Measurements from ENCODE around the gene PADI2.
A peak's percentile ranks its signal among the peaks of the same experiment; 100 is the strongest.

PADI2 gene

GRCh38 chr1:17055801-17056200, 63.5 kb downstream of the PADI2 start:
- DNase-seq (ENCODE audit: low read depth in 2 of 2): no peak

- peak; percentile 98 to 100 for DNase-seq (ENCODE audit: low read depth in 2 of 2)
Observed at GRCh38 chr1:17053685-17054410, 65.4 kb downstream of the PADI2 start, which contains the start of gene SDHB. TSS of gene SDHB (minus strand) at chr1:17054032. CDS start at chr1:17054019, 13 bp downstream.

- DNase-seq (ENCODE audit: low read depth in 2 of 2): no peak
Observed at GRCh38 chr1:17053086-17053684, 66.1 kb downstream of the PADI2 start.

GRCh38 chr1:17052641-17053040, 66.6 kb downstream of the PADI2 start:
- DNase-seq (ENCODE audit: low read depth in 2 of 2): no peak

GRCh38 chr1:17052038-17052437, 67.2 kb downstream of the PADI2 start:
- no peak for DNase-seq (ENCODE audit: low read depth in 2 of 2)

GRCh38 chr1:17047924-17048323, 71.3 kb downstream of the PADI2 start:
- no peak for DNase-seq (ENCODE audit: low read depth in 2 of 2)

- no peak for DNase-seq (ENCODE audit: low read depth in 2 of 2)
Observed at GRCh38 chr1:17046334-17046657, 73.0 kb downstream of the PADI2 start.

GRCh38 chr1:17045634-17046333, 73.5 kb downstream of the PADI2 start:
- DNase-seq (ENCODE audit: low read depth in 2 of 2): no peak

- no peak for DNase-seq (ENCODE audit: low read depth in 2 of 2)
Observed at GRCh38 chr1:17045150-17045549, 74.1 kb downstream of the PADI2 start.

GRCh38 chr1:17043676-17044075, 75.6 kb downstream of the PADI2 start:
- no peak for DNase-seq (ENCODE audit: low read depth in 2 of 2)

- no peak for DNase-seq (ENCODE audit: low read depth in 2 of 2)
Observed at GRCh38 chr1:17040135-17040534, 79.1 kb downstream of the PADI2 start.

GRCh38 chr1:17039522-17039921, 79.7 kb downstream of the PADI2 start:
- DNase-seq (ENCODE audit: low read depth in 2 of 2): no peak

GRCh38 chr1:17033481-17033880, 85.8 kb downstream of the PADI2 start:
- DNase-seq (ENCODE audit: low read depth in 2 of 2): no peak

GRCh38 chr1:17032741-17033140, 86.5 kb downstream of the PADI2 start:
- DNase-seq (ENCODE audit: low read depth in 2 of 2): no peak

GRCh38 chr1:17031436-17031835, 87.8 kb downstream of the PADI2 start:
- DNase-seq (ENCODE audit: low read depth in 2 of 2): no peak

- DNase-seq (ENCODE audit: low read depth in 2 of 2): no peak
Observed at GRCh38 chr1:17030206-17030605, 89.0 kb downstream of the PADI2 start.

GRCh38 chr1:17028662-17029188, 90.5 kb downstream of the PADI2 start:
- DNase-seq (ENCODE audit: low read depth in 2 of 2): no peak

- DNase-seq (ENCODE audit: low read depth in 2 of 2): no peak
Observed at GRCh38 chr1:17027900-17028299, 91.4 kb downstream of the PADI2 start.

GRCh38 chr1:17027403-17027802, 91.8 kb downstream of the PADI2 start:
- no peak for DNase-seq (ENCODE audit: low read depth in 2 of 2)

GRCh38 chr1:17024721-17025120, 94.5 kb downstream of the PADI2 start:
- no peak for DNase-seq (ENCODE audit: low read depth in 2 of 2)

GRCh38 chr1:17023573-17023972, 95.7 kb downstream of the PADI2 start:
- DNase-seq (ENCODE audit: low read depth in 2 of 2): no peak

GRCh38 chr1:17023102-17023501, 96.1 kb downstream of the PADI2 start:
- no peak for DNase-seq (ENCODE audit: low read depth in 2 of 2)

GRCh38 chr1:17021896-17022295, 97.4 kb downstream of the PADI2 start:
- DNase-seq (ENCODE audit: low read depth in 2 of 2): no peak

Data from stimulated activated CD4-positive, alpha-beta T cell treated with anti-CD3 and anti-CD28 coated beads, Interleukin-12 subunit alpha, Interleukin-12 subunit beta, amount 100 ng/mL, for 24 hours (primary cell).